ENCODE results near the gene SYNE3.

- TF ChIP-seq RNF2 (IDR thresholded peaks at IDR 0.05; ENCODE audit: borderline replicate concordance, low read depth, low read length, missing control alignments, poor library complexity, severe bottlenecking) (no peak), ATF2 (IDR thresholded peaks at IDR 0.05; ENCODE audit: low read length) (no peak)
Observed at GRCh38 chr14:95520346-95520745, 3.9 kb upstream of the SYNE3 start.

Data from H1 (cell line).